Measurements from ENCODE around the gene ENTPD2.

DNA sequence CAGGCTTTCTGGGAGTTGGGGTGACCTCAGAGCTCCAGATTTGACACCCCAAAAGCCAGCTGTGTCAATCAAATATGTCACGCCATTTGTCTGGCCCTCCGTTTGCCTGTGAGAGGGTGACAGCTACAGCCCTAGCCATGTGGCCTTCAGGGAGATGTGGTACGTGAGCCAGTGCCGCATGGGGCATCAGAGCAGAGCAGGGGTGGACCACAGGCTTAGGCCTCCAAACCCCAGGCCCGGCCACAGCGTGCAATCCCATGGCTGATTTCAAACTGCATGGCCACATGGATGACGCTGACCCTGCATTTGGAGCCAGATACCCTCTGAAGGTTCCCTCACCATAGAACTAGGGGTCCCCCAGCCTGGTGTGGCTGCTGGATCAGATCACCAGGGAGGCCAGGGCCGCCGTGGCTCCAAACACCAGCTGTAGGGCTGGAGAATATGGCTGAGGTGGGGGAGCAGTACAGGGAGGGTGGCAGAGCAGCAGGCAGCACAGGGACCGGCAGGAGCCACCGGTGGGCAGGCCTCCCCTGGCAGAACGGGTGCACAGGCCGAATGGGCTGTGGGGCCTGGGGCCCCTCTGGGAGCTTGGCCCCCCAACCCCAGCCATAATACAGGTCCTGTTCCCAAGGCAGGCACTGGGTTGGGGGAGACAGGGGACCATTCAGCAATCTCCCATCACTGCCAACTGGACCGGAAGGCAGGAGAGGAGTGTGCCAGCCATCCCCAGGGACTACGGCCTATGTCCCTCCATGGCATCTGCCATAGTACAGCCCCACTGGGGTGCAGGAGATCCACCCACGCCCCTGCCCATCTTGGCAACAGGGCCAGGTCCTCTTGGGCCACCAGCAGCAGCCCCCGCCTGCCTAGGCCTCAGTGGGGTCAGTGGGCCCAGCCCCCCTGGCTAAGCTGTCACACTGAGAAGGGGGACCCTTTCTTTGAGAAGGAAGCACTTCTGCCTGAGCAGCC is 15.0 kb upstream of the ENTPD2 start:
- TF ChIP-seq, protein P1, sequence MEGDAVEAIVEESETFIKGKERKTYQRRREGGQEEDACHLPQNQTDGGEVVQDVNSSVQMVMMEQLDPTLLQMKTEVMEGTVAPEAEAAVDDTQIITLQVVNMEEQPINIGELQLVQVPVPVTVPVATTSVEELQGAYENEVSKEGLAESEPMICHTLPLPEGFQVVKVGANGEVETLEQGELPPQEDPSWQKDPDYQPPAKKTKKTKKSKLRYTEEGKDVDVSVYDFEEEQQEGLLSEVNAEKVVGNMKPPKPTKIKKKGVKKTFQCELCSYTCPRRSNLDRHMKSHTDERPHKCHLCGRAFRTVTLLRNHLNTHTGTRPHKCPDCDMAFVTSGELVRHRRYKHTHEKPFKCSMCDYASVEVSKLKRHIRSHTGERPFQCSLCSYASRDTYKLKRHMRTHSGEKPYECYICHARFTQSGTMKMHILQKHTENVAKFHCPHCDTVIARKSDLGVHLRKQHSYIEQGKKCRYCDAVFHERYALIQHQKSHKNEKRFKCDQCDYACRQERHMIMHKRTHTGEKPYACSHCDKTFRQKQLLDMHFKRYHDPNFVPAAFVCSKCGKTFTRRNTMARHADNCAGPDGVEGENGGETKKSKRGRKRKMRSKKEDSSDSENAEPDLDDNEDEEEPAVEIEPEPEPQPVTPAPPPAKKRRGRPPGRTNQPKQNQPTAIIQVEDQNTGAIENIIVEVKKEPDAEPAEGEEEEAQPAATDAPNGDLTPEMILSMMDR (IDR thresholded peaks at IDR 0.05), result no peak
- no peak for TF ChIP-seq EZH2 (IDR thresholded peaks at IDR 0.05; ENCODE audit: borderline replicate concordance, insufficient read depth, low read depth, low read length, poor library complexity, severe bottlenecking)
